MM.1S (cell line): ENCODE measurements around the gene ESYT1.

ENCODE experiments used
- CTCF ChIP-seq: fragments of 300-600 bp; sonication (generic); IDR thresholded peaks from 2 replicates; pipeline ENCODE4 v1.5.1; 2016; ENCODE audit warnings: antibody characterized with exemption, low read length, mixed read lengths
- EZH2 ChIP-seq: fragments of 300-600 bp; sonication (generic); optimal IDR thresholded peaks from 2 replicates; pipeline ENCODE3; 2017; ENCODE audit warnings: low read depth, mild to moderate bottlenecking, antibody characterized with exemption, low read length, mixed read lengths
- EZH2phosphoT487 ChIP-seq: fragments of 300-600 bp; sonication (generic); IDR thresholded peaks from 2 replicates; pipeline ENCODE4 v1.6.1; 2018; ENCODE audit warnings: antibody characterized with exemption, low read length

DNA sequence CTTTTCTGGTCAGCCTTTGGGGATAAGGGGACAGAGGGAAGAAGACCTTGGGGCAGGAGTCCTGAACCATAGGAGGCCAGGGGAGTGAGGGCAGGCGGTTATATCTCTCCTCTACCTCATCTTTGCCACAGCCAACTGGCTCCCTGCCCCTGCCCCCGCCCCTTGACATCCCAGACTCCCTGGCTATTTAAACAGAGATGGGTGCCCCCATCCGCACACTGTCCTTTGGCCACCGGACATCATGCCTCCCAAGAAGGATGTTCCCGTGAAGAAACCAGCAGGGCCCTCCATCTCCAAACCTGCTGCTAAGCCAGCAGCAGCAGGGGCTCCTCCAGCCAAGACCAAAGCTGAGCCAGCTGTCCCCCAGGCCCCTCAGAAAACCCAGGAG is 25.6 kb downstream of the ESYT1 start:
- TF ChIP-seq EZH2 (no peak), CTCF (no peak), EZH2phosphoT487 (no peak)
